K562 (cell line): ENCODE results near the gene PRKAR1B. TPM values are rescaled to one million over a fixed set of nuclear protein-coding genes. Genes with fewer than 3 reads are reported as not detected.

Experiments used
- ATF7 ChIP-seq: fragments of 450-650 bp; IDR thresholded peaks from 2 replicates; pipeline ENCODE4 v1.7.1; 2014; ENCODE audit warnings: mild to moderate bottlenecking, moderate library complexity
- BCL6 ChIP-seq: fragments of 250-450 bp; sonication (Bioruptor Pico); IDR thresholded peaks from 2 replicates; pipeline ENCODE4 v1.4.0; 2020
- CBX3 ChIP-seq, 2 experiments: IDR thresholded peaks; 1 replicate in 1 of 2; 2 replicates in 1 of 2; pipeline ENCODE4 v1.6.1; 2012; ENCODE audit warnings: inconsistent platforms in 2 of 2, low read length in 2 of 2, borderline replicate concordance in 1 of 2, control low read depth in 1 of 2
- HMBOX1 ChIP-seq: sonication (generic); IDR thresholded peaks from 2 replicates; pipeline ENCODE4 v1.6.1; 2016
- KLF16 ChIP-seq: IDR thresholded peaks from 2 replicates; pipeline ENCODE4 v1.6.1; 2016; ENCODE audit warnings: antibody characterized with exemption
- MECOM ChIP-seq: fragments of 250-450 bp; sonication (Bioruptor Pico); IDR thresholded peaks from 2 replicates; pipeline ENCODE4 v1.8.0; 2022; ENCODE audit warnings: inconsistent platforms
- MTA2 ChIP-seq: fragments of 450-650 bp; IDR thresholded peaks from 2 replicates; pipeline ENCODE4 v1.6.1; 2016; ENCODE audit warnings: low read depth
- POLR2AphosphoS5 ChIP-seq: IDR thresholded peaks from 2 replicates; pipeline ENCODE4 v1.6.1; 2011; ENCODE audit warnings: mild to moderate bottlenecking, low read depth, low read length, moderate library complexity; ENCODE audit not compliant: control insufficient read depth, insufficient read depth
- RFX5 ChIP-seq: IDR thresholded peaks from 2 replicates; pipeline ENCODE4 v1.6.1; 2011; ENCODE audit warnings: low read depth, mild to moderate bottlenecking, improper control_type of control experiment, low read length
- SIN3A ChIP-seq, 2 experiments: fragments of 150-350 bp in 1 of 2; IDR thresholded peaks; 2 replicates each; pipeline ENCODE4 v1.6.1; 2011 to 2016; ENCODE audit warnings: borderline replicate concordance in 2 of 2, low read depth in 2 of 2, low read length in 2 of 2, mild to moderate bottlenecking in 2 of 2, moderate library complexity in 2 of 2; ENCODE audit not compliant: control insufficient read depth in 1 of 2
- SMC3 ChIP-seq: conservative IDR thresholded peaks from 2 replicates; pipeline ENCODE4 v1.6.1; 2011; ENCODE audit warnings: low read depth, low read length, improper control_type of control experiment; ENCODE audit not compliant: insufficient read depth
- SRSF9 ChIP-seq: fragments of 200-400 bp; formaldehyde crosslinking; IDR thresholded peaks from 2 replicates; pipeline ENCODE4 v1.6.1; 2017; ENCODE audit warnings: low read depth, low read length, borderline replicate concordance
- TRIM24 ChIP-seq, 2 experiments: fragments of 450-650 bp; IDR thresholded peaks; 2 replicates each; pipeline ENCODE4 v1.6.1; 2016
- XRCC5 ChIP-seq: fragments of 200-400 bp; formaldehyde crosslinking; IDR thresholded peaks from 2 replicates; pipeline ENCODE4 v1.6.1; 2017; ENCODE audit warnings: low read depth, mild to moderate bottlenecking, low read length
- ZNF12 ChIP-seq: sonication (generic); formaldehyde crosslinking; IDR thresholded peaks from 2 replicates; pipeline ENCODE4 v1.4.0; 2020; ENCODE audit warnings: mild to moderate bottlenecking, missing genetic modification reagents
- ZNF146 ChIP-seq: IDR thresholded peaks from one replicate; pipeline ENCODE4 v1.6.1; 2018; ENCODE audit warnings: missing compliant biosample characterization; ENCODE audit not compliant: unreplicated experiment
- ZNF766 ChIP-seq: fragments of 200-800 bp; sonication (Bioruptor generic); conservative IDR thresholded peaks from 2 replicates; pipeline ENCODE4 v1.6.1; 2016; ENCODE audit warnings: missing genetic modification characterization, missing compliant biosample characterization
- polyA plus RNA-seq, 8 experiments: library from polyadenylated mRNA; depleted of rRNA in 4 of 8; stranded (reverse) in 5 of 8; unstranded in 3 of 8; fragments of >200 nt; fragmentation: Nextera tagmentation in 2 of 8; fragmentation: Illumina TruSeq in 1 of 8; extraction: Ambion mirVana in 2 of 8; extraction: Trizol in 1 of 8; gene quantifications; 2 replicates each; pipeline versions ENCODE4 v1.2.1 to v1.2.3, GENCODE V29; 2011 to 2014; ENCODE audit warnings: inconsistent platforms in 1 of 8, missing spikeins in 1 of 8
- total RNA-seq, 7 experiments: library from RNA; depleted of rRNA in 6 of 7; stranded (reverse); fragments of >200 nt in 6 of 7; fragmentation: Illumina TruSeq in 2 of 7; extraction: Trizol in 2 of 7; gene quantifications; 2 replicates each; pipeline versions ENCODE4 v1.2.1 to v1.2.3, GENCODE V29; 2011 to 2021; ENCODE audit warnings: low replicate concordance in 1 of 7
- TF ChIP-seq, protein P1 (sequence below): fragments of 450-650 bp; IDR thresholded peaks from 2 replicates; pipeline ENCODE4 v1.6.1; 2017; ENCODE audit warnings: antibody characterized with exemption, mild to moderate bottlenecking
- TF ChIP-seq, protein P2 (sequence below): fragments of 250-450 bp; sonication (Bioruptor Pico); IDR thresholded peaks from 2 replicates; pipeline ENCODE4 v1.4.0; 2020; ENCODE audit warnings: mild to moderate bottlenecking, moderate library complexity

The PRKAR1B gene
- total and polyA plus RNA-seq, 9 of the 15 experiments (the other 6 are each of a cell fraction or from before 2014, with no cell fraction given): 0.99 to 30.5 (median 12.7) TPM

- no peak for TF ChIP-seq MECOM (CRISPR knock-in tag)
- no peak for TF ChIP-seq HMBOX1
- TF ChIP-seq ATF7: 0 out of 2 replicates have a peak, but pooled peaks have one; percentile 19
- peak; percentile 67; the same call in 1 of the 2 replicates for TF ChIP-seq POLR2AphosphoS5
- TF ChIP-seq RFX5: no peak
- TF ChIP-seq MTA2: peak; percentile 38; the same call in 1 of the 2 replicates
- TF ChIP-seq XRCC5: no peak
- no peak for TF ChIP-seq SRSF9
- no peak for TF ChIP-seq ZNF12 (CRISPR knock-in tag)
- TF ChIP-seq, protein P1, sequence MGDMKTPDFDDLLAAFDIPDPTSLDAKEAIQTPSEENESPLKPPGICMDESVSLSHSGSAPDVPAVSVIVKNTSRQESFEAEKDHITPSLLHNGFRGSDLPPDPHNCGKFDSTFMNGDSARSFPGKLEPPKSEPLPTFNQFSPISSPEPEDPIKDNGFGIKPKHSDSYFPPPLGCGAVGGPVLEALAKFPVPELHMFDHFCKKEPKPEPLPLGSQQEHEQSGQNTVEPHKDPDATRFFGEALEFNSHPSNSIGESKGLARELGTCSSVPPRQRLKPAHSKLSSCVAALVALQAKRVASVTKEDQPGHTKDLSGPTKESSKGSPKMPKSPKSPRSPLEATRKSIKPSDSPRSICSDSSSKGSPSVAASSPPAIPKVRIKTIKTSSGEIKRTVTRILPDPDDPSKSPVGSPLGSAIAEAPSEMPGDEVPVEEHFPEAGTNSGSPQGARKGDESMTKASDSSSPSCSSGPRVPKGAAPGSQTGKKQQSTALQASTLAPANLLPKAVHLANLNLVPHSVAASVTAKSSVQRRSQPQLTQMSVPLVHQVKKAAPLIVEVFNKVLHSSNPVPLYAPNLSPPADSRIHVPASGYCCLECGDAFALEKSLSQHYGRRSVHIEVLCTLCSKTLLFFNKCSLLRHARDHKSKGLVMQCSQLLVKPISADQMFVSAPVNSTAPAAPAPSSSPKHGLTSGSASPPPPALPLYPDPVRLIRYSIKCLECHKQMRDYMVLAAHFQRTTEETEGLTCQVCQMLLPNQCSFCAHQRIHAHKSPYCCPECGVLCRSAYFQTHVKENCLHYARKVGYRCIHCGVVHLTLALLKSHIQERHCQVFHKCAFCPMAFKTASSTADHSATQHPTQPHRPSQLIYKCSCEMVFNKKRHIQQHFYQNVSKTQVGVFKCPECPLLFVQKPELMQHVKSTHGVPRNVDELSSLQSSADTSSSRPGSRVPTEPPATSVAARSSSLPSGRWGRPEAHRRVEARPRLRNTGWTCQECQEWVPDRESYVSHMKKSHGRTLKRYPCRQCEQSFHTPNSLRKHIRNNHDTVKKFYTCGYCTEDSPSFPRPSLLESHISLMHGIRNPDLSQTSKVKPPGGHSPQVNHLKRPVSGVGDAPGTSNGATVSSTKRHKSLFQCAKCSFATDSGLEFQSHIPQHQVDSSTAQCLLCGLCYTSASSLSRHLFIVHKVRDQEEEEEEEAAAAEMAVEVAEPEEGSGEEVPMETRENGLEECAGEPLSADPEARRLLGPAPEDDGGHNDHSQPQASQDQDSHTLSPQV: peak; percentile 58; the same call in 1 of the 2 replicates
- TF ChIP-seq, protein P2, sequence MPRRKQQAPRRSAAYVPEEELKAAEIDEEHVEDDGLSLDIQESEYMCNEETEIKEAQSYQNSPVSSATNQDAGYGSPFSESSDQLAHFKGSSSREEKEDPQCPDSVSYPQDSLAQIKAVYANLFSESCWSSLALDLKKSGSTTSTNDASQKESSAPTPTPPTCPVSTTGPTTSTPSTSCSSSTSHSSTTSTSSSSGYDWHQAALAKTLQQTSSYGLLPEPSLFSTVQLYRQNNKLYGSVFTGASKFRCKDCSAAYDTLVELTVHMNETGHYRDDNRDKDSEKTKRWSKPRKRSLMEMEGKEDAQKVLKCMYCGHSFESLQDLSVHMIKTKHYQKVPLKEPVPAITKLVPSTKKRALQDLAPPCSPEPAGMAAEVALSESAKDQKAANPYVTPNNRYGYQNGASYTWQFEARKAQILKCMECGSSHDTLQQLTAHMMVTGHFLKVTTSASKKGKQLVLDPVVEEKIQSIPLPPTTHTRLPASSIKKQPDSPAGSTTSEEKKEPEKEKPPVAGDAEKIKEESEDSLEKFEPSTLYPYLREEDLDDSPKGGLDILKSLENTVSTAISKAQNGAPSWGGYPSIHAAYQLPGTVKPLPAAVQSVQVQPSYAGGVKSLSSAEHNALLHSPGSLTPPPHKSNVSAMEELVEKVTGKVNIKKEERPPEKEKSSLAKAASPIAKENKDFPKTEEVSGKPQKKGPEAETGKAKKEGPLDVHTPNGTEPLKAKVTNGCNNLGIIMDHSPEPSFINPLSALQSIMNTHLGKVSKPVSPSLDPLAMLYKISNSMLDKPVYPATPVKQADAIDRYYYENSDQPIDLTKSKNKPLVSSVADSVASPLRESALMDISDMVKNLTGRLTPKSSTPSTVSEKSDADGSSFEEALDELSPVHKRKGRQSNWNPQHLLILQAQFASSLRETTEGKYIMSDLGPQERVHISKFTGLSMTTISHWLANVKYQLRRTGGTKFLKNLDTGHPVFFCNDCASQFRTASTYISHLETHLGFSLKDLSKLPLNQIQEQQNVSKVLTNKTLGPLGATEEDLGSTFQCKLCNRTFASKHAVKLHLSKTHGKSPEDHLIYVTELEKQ (CRISPR knock-in tag): no peak
- TF ChIP-seq SIN3A (IDR thresholded peaks at IDR 0.05; ENCODE audit: borderline replicate concordance in 2 of 2, control insufficient read depth in 1 of 2, low read depth in 2 of 2, low read length in 2 of 2): no peak
- peak; percentile 52; the same call in 1 of the 2 replicates for TF ChIP-seq KLF16
- peak in 1 of 2 experiments; percentile 55; a peak in 2 of 4 replicates for TF ChIP-seq TRIM24 (IDR thresholded peaks at IDR 0.05)
- peak; percentile 41; the same call in 1 of the 2 replicates for TF ChIP-seq ZNF766 (CRISPR knock-in tag)
- no peak for TF ChIP-seq ZNF146 (CRISPR knock-in tag)
- no peak for TF ChIP-seq SMC3
- TF ChIP-seq CBX3 (IDR thresholded peaks at IDR 0.05; ENCODE audit: borderline replicate concordance in 1 of 2, low read length in 2 of 2): no peak
- no peak for TF ChIP-seq BCL6 (CRISPR knock-in tag)
Observed at GRCh38 chr7:523347-524336, 203.4 kb downstream of the PRKAR1B start (continued).
